NCI-H146 (cell line): ENCODE data around the gene CCM2.
"Not testable (repeated sequence)": the region's sequence is repeated elsewhere in the genome, so short reads cannot be mapped to it uniquely, and the experiment has no call there.

ENCODE experiments used
- DNase-seq: peaks from one replicate; lab custom pipeline; 2025; lab: John Stamatoyannopoulos, UW

The CCM2 gene

GRCh38 chr7:45001826-45002225, 1.8 kb downstream of the CCM2 start:
- no peak for DNase-seq

GRCh38 chr7:45003789-45004188, 3.8 kb downstream of the CCM2 start:
- DNase-seq: no peak

GRCh38 chr7:45007106-45007505, 7.1 kb downstream of the CCM2 start:
- no peak for DNase-seq

GRCh38 chr7:45007571-45008328, 7.7 kb downstream of the CCM2 start:
- no peak for DNase-seq

DNA sequence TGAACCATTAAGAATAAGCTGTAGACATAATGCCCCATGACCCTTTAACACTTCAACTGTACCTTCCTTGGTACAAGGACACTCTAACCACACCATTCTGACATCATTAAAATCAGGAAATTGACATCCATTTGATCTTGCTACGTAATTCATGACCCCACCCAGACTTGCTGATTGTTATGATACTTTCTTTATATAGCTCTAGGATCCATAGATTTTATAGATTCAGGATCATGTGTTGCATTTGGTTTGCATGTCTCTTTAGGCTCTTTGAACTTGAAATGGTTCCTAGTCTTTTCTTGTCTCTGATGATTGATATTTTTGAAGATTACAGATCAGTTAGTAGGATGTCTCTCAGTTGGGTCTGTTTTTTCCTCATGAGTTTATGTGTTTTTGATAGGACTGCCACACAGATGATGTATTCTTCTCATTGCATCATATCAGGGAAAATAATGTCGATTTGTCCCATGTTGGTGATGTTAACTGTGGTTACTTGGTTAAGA, 13.5 kb downstream of the CCM2 start:
- DNase-seq: no peak

DNA sequence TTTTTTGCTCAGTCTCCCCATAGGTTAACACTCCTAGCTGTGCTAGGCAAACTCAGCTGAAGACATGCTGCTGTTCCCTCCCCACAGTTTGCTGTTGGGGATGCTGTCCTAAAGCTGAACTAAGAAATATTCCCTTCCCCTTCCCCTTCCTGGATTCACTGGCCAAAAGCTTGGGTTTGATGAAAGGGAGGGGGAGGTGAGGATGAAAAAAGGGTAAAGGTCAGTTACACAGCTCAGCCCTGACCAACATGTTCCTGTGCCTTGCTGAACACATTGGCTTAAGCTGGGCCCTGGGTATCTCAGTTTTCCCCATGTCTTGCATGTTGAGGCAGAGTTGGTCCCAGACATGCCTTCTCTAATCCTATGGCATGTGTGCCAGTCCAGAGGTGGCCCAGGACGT, 15.3 kb downstream of the CCM2 start:
- DNase-seq: no peak

- no peak for DNase-seq
These were observed 17.3 kb downstream of the CCM2 start for GRCh38 chr7:45017253-45017652.

GRCh38 chr7:45020915-45021314, 20.9 kb downstream of the CCM2 start:
- DNase-seq: no peak

- no peak for DNase-seq
These were observed 21.7 kb downstream of the CCM2 start for GRCh38 chr7:45021604-45022296.

- DNase-seq: no peak
These were observed 24.2 kb downstream of the CCM2 start for GRCh38 chr7:45024126-45024744.

- DNase-seq: not testable (repeated sequence)
These were observed 25.5 kb downstream of the CCM2 start for GRCh38 chr7:45025473-45025872.

- DNase-seq: no peak
These were observed 26.0 kb downstream of the CCM2 start for GRCh38 chr7:45026013-45026412.

DNA sequence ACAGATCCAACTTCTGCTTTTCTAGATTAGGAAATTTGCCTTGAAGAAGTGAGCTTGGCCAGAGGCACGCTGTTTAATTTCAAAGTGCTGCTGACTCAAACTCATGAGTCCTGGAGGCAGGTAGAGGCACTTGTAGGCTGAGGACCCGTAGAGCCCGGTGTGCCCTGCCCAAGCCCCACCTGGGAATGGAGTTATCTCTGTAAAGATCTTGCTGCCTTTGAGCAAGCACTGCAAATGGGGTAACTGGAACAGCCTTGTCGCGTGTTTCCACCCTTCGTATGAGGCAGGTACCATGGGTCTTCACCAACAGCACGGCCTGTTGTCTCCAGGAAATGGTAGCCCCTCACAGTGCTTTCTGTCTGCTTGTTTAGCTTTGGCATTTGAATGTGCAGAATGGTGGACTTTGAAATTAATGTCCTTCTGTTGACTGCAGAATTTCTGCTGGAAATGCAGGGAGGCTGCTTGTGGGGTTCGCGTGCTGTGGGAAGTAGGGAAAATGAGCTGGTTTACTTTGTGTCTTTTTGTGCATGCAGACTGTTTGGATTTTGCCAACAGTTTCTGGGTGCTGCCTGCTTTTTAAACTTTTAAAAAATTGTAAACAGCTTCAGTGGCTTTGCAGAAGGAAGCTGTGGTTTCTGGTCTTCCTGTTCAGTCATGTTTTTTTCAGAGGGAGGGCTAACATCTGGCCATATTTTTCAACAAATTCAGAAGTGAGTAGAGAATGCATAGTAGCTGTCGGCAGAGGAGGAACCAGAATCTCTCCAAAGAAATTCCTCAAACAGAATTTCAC, 27.2 kb downstream of the CCM2 start:
- no peak for DNase-seq

GRCh38 chr7:45027774-45028114, 27.7 kb downstream of the CCM2 start:
- DNase-seq: no peak

DNA sequence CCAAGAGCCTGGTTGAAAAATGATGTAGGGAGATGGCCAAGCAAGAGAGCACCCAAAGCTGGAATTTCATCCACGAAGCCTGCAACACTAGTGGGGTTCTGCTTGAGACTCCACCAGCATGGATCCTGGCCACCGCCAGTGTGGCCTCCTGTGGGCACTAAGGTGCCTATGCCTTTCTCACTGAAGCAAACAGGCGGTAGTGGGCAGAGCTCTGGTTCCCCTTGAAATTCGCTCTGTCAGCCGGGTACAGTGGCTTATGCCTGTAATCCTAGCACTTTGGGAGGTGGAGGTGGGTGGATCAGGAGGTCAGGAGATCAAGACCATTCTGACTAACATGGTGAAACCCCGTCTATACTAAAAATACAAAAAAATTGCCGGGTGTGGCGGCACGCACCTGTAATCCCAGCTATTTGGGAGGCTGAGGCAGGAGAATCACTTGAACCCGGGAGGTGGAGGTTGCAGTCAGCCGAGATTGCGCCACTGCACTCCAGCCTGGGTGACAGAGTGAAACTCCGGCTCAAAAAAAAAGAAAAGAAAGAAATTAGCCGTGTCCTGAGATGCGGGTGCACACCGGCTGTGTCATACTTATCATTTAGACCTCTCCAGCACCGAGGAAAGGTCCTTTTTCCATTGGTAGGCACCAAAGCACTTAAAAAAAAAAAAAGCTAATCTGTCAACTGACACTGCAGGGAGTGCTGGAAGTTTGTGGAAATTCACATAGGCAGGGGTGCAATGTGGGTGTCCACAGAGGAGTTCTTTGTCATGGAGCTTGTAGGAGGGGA, 28.3 kb downstream of the CCM2 start:
- no peak for DNase-seq

- DNase-seq: no peak
These were observed 28.9 kb downstream of the CCM2 start for GRCh38 chr7:45028920-45029344.

DNA sequence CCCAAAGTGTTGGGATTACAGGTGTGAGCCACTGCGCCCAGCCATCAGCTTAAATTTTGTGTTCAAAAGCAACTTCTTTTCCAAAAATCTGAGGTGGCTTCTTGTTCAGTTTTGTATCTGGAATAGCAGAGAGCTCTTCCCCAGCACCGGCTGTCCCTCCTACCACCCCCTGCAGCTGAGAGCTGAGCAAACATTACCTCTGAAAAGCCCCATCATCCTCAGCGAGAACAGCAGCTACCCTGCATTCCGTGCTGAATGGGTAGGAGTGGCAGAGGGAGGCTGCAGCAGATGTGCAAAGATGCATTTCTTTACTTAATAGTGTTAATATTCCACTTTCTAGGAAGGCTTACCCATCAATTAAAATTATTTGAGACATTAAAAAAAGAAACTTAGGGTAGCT, 31.8 kb downstream of the CCM2 start:
- DNase-seq: peak; percentile 60

GRCh38 chr7:45032421-45032820, 32.4 kb downstream of the CCM2 start:
- no peak for DNase-seq

DNA sequence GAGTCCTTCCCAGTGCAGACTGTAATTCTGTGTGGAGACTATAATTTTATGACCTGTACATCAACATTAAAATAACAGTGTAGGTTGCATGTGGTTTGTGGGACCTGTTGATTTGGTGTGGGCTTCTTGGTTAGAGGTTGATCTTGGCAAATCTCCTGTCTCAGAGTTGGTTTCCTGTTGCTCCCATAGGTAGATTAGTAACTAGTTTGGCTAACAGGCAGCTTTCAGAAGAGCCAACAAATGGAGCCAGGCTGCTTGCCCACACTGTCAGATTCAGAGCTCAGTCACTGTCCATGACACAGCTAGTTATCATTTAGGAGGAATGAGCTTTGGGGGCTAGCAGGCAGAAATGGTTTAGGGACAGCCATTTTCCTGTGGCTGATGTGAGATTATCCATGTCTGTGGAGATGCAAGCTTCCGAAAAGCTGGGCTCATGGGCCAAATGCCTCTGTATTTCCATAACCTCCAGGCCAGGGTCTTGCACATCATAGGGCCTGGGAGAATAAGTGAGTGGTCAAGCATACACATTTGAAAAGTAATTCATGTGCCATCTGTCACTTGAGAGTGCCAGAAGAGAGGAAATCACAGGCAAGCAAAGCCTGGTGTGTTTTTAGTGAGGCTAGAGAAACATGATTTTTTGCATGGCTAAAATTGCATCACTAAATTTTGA, 33.4 kb downstream of the CCM2 start:
- no peak for DNase-seq

GRCh38 chr7:45033931-45034290, 33.9 kb downstream of the CCM2 start:
- DNase-seq: no peak

DNA sequence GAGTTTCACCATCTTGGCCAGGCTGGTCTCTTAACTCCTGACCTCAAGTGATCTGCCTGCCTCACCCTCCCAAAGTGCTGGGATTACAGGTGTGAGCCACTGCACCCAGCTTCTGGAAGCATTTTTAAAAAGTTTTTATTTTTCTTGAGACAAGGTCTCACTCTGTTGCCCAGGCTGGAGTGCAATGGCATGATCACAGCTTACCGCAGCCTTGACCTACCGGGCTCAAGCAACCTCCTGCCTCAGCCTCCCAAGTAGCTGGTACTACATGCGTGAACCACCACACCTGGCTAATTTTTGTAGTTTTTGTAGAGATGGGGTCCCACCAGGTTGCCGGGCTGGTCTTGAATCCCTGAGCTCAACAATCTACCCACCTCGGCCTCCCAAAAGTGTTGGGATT, 34.7 kb downstream of the CCM2 start:
- not testable (repeated sequence) for DNase-seq
